Neural cell (in vitro differentiated cells): Measurements from ENCODE around the gene FBXO22.
"Not testable (repeated sequence)": the region's sequence is repeated elsewhere in the genome, so short reads cannot be mapped to it uniquely, and the experiment has no call there.

Experiments used
- CTCF ChIP-seq: fragments of 450-650 bp; IDR thresholded peaks from 2 replicates; pipeline ENCODE4 v1.5.1; 2014; ENCODE audit warnings: antibody characterized with exemption, mild to moderate bottlenecking, moderate library complexity; ENCODE audit not compliant: poor library complexity, severe bottlenecking
- EP300 ChIP-seq: fragments of 450-650 bp; conservative IDR thresholded peaks from 2 replicates; pipeline ENCODE4 v1.6.1; 2014; ENCODE audit warnings: antibody characterized with exemption, mild to moderate bottlenecking, moderate library complexity; ENCODE audit not compliant: poor library complexity, severe bottlenecking
- EZH2 ChIP-seq: fragments of 200-600, 300-800 bp; shearing (Covaris generic), sonication (generic); IDR thresholded peaks from 2 replicates; pipeline ENCODE4 v1.6.1; 2014; ENCODE audit warnings: antibody characterized with exemption, low read length, borderline replicate concordance, mild to moderate bottlenecking; ENCODE audit not compliant: insufficient read depth, poor library complexity, severe bottlenecking
- MXI1 ChIP-seq: fragments of 450-650 bp; conservative IDR thresholded peaks from 2 replicates; pipeline ENCODE4 v1.6.1; 2014; ENCODE audit warnings: antibody characterized with exemption, mild to moderate bottlenecking; ENCODE audit not compliant: poor library complexity, severe bottlenecking
- REST ChIP-seq: IDR thresholded peaks from 2 replicates; pipeline ENCODE4 v1.6.1; 2012; ENCODE audit warnings: borderline replicate concordance
- SMC3 ChIP-seq: fragments of 450-650 bp; conservative IDR thresholded peaks from 2 replicates; pipeline ENCODE4 v1.6.1; 2014; ENCODE audit warnings: antibody characterized with exemption, mild to moderate bottlenecking, moderate library complexity; ENCODE audit not compliant: poor library complexity

GRCh38 chr15:75910355-75910754 lies 6.7 kb downstream of the FBXO22 start:
- TF ChIP-seq CTCF, SMC3, EP300, MXI1, REST, EZH2: not testable (repeated sequence)
